ENCODE measurements around the gene SPIN1. TPM values are rescaled to one million over a fixed set of nuclear protein-coding genes. Genes with fewer than 3 reads are reported as not detected.

Gene SPIN1
- polyA plus RNA-seq, 1 experiment, result 119 TPM

- H3K9me3 ChIP-seq (ENCODE audit: control insufficient read depth, insufficient read depth, low read length), result peaks cover 4% of the 10 kb centered on the region
- POLR2A ChIA-PET, result no interaction called here
- CTCF ChIA-PET, result no interaction called here
- H3K4me3 ChIP-seq (ENCODE audit: low read depth, low read length), result no peak overlapping the region
- DNase-seq (ENCODE audit: low read depth, low spot score), result no peak
- no peak overlapping the region for H3K27ac ChIP-seq (ENCODE audit: low read depth, low read length)
- H3K27me3 ChIP-seq (ENCODE audit: control insufficient read depth, insufficient read depth, low read length), result no peaks in the 10 kb centered on the region
- TF ChIP-seq CTCF (IDR thresholded peaks at IDR 0.05; ENCODE audit: low read depth, low read length), result no peak
Observed at GRCh38 chr9:88508326-88508725, 120.1 kb downstream of the SPIN1 start.

DNA sequence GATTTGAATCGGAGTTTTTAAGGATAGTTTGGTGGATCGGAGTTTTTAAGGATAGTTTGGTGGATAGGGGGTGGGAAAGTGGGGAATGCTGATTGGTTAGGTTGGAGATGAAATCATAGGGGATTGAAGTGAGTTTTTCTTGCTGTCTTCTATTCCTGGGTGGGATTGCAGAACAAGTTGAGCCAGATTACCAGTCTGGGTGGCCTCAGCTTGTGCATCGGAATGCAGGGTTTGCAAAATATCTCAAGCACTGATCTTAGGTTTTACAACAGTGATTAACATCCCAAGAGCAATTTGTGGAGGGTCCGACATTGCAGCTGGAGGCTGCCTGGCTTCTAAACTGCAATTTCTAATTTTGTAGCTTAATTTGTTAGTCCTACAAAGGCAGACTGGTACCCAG lies 123.7 kb downstream of the SPIN1 start:
- ChIA-PET CTCF (no interaction called here), POLR2A (no interaction called here)
- H3K4me3 ChIP-seq (ENCODE audit: low read depth, low read length), result no peak overlapping the region
- DNase-seq (ENCODE audit: low read depth, low spot score), result no peak
- peaks cover 11% of the 10 kb centered on the region for H3K9me3 ChIP-seq (ENCODE audit: control insufficient read depth, insufficient read depth, low read length)
- no peak overlapping the region for H3K27ac ChIP-seq (ENCODE audit: low read depth, low read length)
- no peak for TF ChIP-seq CTCF (IDR thresholded peaks at IDR 0.05; ENCODE audit: low read depth, low read length)
- H3K27me3 ChIP-seq (ENCODE audit: control insufficient read depth, insufficient read depth, low read length), result no peaks in the 10 kb centered on the region

DNA sequence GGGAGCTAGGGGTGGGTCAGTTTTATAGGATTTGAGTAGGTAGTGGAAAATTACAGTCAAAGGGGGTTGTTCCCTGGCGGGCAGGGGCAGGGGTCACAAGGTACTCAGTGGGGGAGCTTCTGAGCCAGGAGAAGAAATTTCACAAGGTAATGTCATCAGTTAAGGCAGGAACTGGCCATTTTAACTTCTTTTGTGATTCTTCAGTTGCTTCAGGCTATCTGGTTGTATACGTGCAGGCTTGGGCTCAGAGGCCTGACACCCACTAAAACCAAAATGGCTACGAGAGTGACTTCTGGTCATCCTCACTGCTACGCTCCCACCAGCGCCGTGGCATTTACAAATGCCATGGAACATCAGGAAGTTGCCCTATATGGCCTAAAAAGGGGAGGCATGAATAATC lies 126.0 kb downstream of the SPIN1 start:
- POLR2A ChIA-PET, result no interaction called here
- no peak overlapping the region for H3K4me3 ChIP-seq (ENCODE audit: low read depth, low read length)
- H3K9me3 ChIP-seq (ENCODE audit: control insufficient read depth, insufficient read depth, low read length), result peaks cover 7% of the 10 kb centered on the region
- no peak for DNase-seq (ENCODE audit: low read depth, low spot score)
- H3K27ac ChIP-seq (ENCODE audit: low read depth, low read length), result no peak overlapping the region
- H3K27me3 ChIP-seq (ENCODE audit: control insufficient read depth, insufficient read depth, low read length), result no peaks in the 10 kb centered on the region
- no peak for TF ChIP-seq CTCF (IDR thresholded peaks at IDR 0.05; ENCODE audit: low read depth, low read length)
- CTCF ChIA-PET, result interaction anchor here (0.7 kb wide), 1 partner anchor 260 kb away, joined by 3 read pairs; no protein-coding TSS in a partner anchor

DNA sequence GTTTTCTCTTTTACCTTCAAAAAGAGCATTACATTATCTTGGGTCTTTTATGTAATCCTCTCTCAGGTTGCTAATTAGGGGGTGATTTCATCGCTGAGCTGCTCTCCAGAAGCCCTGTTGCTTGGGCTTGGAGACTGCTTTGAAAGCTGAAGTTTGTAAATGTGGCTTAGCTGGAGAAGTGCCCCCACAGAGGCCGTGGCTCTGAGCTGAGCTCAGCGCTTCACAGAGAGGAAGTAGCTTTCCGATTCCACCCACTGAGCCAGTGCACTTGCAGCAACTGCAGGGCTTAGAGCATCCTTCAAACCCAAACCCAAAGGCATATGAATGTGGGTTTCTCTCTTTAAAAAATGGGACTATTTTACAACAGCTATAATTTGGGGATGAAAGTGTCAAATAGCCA lies 133.1 kb downstream of the SPIN1 start:
- ChIA-PET POLR2A (no interaction called here), CTCF (no interaction called here)
- no peak for TF ChIP-seq CTCF (IDR thresholded peaks at IDR 0.05; ENCODE audit: low read depth, low read length)
- no peaks in the 10 kb centered on the region for H3K27me3 ChIP-seq (ENCODE audit: control insufficient read depth, insufficient read depth, low read length)
- DNase-seq (ENCODE audit: low read depth, low spot score), result no peak
- no peaks in the 10 kb centered on the region for H3K9me3 ChIP-seq (ENCODE audit: control insufficient read depth, insufficient read depth, low read length)
- no peak overlapping the region for H3K27ac ChIP-seq (ENCODE audit: low read depth, low read length)
- H3K4me3 ChIP-seq (ENCODE audit: low read depth, low read length), result no peak overlapping the region

DNA sequence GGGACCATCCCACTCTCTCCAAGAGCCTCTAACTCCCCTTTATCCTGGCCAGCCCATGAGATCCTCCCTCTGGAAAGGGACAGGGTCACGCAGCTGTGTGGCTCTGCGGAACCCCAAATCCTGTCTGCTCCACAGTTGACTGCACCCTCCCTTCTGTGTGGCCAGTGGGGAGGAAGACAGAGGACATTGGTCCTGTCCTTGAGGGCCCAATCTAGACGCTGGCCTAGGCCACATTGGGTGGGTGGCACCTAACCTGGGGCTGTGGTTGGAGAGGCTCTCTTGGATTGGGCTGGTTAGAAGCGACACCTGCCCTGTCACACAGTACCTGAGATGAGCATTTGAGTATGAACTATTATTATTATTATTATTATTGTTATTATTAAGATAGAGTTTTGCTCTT lies 134.1 kb downstream of the SPIN1 start:
- no peak for DNase-seq (ENCODE audit: low read depth, low spot score)

More for the DNA sequence above, 134.1 kb downstream of the SPIN1 start:
- Histone ChIP-seq H3K9me3 (ENCODE audit: control insufficient read depth, insufficient read depth, low read length) (no peaks in the 10 kb centered on the region), H3K27ac (ENCODE audit: low read depth, low read length) (no peak overlapping the region), H3K4me3 (ENCODE audit: low read depth, low read length) (no peak overlapping the region), H3K27me3 (ENCODE audit: control insufficient read depth, insufficient read depth, low read length) (no peaks in the 10 kb centered on the region)
- ChIA-PET POLR2A (no interaction called here), CTCF (no interaction called here)
- TF ChIP-seq CTCF (IDR thresholded peaks at IDR 0.05; ENCODE audit: low read depth, low read length), result no peak
